Nephron (organoid): ENCODE measurements around the gene TEAD2.

ENCODE experiments used
- H3K27ac Mint-ChIP-seq, 3 experiments: 2 replicates each; pipeline ENCODE4 v1.8.0; 2020; ENCODE audit warnings: mixed read lengths in 3 of 3, mild to moderate bottlenecking in 2 of 3, moderate library complexity in 1 of 3
- H3K27me3 Mint-ChIP-seq: 2 replicates; pipeline ENCODE4 v1.8.0; 2021; ENCODE audit warnings: low read depth, mild to moderate bottlenecking, moderate library complexity, mixed read lengths
- H3K36me3 Mint-ChIP-seq: 2 replicates; pipeline ENCODE4 v1.8.0; 2020; ENCODE audit warnings: low read depth, mixed read lengths
- H3K4me1 Mint-ChIP-seq: 2 replicates; pipeline ENCODE4 v1.8.0; 2020; ENCODE audit warnings: mixed read lengths
- H3K4me3 Mint-ChIP-seq, 3 experiments: 2 replicates each; pipeline ENCODE4 v1.8.0; 2020; ENCODE audit warnings: mild to moderate bottlenecking in 3 of 3, mixed read lengths in 3 of 3, moderate library complexity in 2 of 3
- H3K9me3 Mint-ChIP-seq: 2 replicates; pipeline ENCODE4 v1.8.0; 2020; ENCODE audit warnings: mixed read lengths
- CTCF ChIP-seq, 3 experiments: fragments of 200-600 bp; sonication (generic); IDR thresholded peaks; one replicate each; pipeline ENCODE4 v1.5.0; 2021; ENCODE audit warnings: antibody characterized with exemption in 3 of 3; ENCODE audit not compliant: unreplicated experiment in 3 of 3

Gene TEAD2

GRCh38 chr19:49390131-49390928, 28.1 kb upstream of the TEAD2 start:
- Mint-ChIP-seq H3K27ac (no peak overlapping the region), H3K36me3 (no peaks in the 10 kb centered on the region), H3K27me3 (peaks cover 24% of the 10 kb centered on the region), H3K4me1 (peaks cover 6% of the 10 kb centered on the region), H3K9me3 (no peaks in the 10 kb centered on the region), H3K4me3 (no peak overlapping the region)
- no peak for TF ChIP-seq CTCF (IDR thresholded peaks at IDR 0.05; ENCODE audit: unreplicated experiment in 3 of 3)

GRCh38 chr19:49389406-49389805, 27.2 kb upstream of the TEAD2 start:
- H3K27ac Mint-ChIP-seq = no peak overlapping the region
- no peaks in the 10 kb centered on the region for H3K9me3 Mint-ChIP-seq
- no peak overlapping the region for H3K4me3 Mint-ChIP-seq
- no peak for TF ChIP-seq CTCF (IDR thresholded peaks at IDR 0.05; ENCODE audit: unreplicated experiment in 3 of 3)
- H3K27me3 Mint-ChIP-seq = peaks cover 28% of the 10 kb centered on the region
- H3K4me1 Mint-ChIP-seq = peaks cover 6% of the 10 kb centered on the region
- H3K36me3 Mint-ChIP-seq = no peaks in the 10 kb centered on the region

GRCh38 chr19:49387936-49388372, 25.7 kb upstream of the TEAD2 start, which contains the start of gene KASH5:
KASH5 (plus strand) TSS chr19:49388249; CDS start chr19:49390884, 2,635 bp downstream.
- TF ChIP-seq CTCF (IDR thresholded peaks at IDR 0.05; ENCODE audit: unreplicated experiment in 3 of 3) = no peak
- Mint-ChIP-seq H3K27me3 (peaks cover 19% of the 10 kb centered on the region), H3K4me3 (no peak within 1 kb of the TSS), H3K36me3 (no peaks in the 10 kb centered on the region), H3K4me1 (peaks cover 6% of the 10 kb centered on the region), H3K27ac (no peak within 1 kb of the TSS), H3K9me3 (peaks cover 5% of the 10 kb centered on the region)

GRCh38 chr19:49383599-49383998, 21.4 kb upstream of the TEAD2 start:
- peaks cover 3% of the 10 kb centered on the region for H3K36me3 Mint-ChIP-seq
- TF ChIP-seq CTCF (IDR thresholded peaks at IDR 0.05; ENCODE audit: unreplicated experiment in 3 of 3) = no peak
- peaks cover 2% of the 10 kb centered on the region for H3K4me1 Mint-ChIP-seq
- peaks cover 16% of the 10 kb centered on the region for H3K9me3 Mint-ChIP-seq
- no peak overlapping the region for H3K4me3 Mint-ChIP-seq
- peaks cover 4% of the 10 kb centered on the region for H3K27me3 Mint-ChIP-seq
- H3K27ac Mint-ChIP-seq = no peak overlapping the region

- TF ChIP-seq CTCF (IDR thresholded peaks at IDR 0.05; ENCODE audit: unreplicated experiment in 3 of 3) = no peak
- Mint-ChIP-seq H3K9me3 (peaks cover 16% of the 10 kb centered on the region), H3K4me3 (no peak overlapping the region), H3K27ac (no peak overlapping the region), H3K36me3 (peaks cover 3% of the 10 kb centered on the region), H3K27me3 (peaks cover 3% of the 10 kb centered on the region), H3K4me1 (peaks cover 4% of the 10 kb centered on the region)
These were observed 20.4 kb upstream of the TEAD2 start for GRCh38 chr19:49382639-49383038.

- Mint-ChIP-seq H3K9me3 (peaks cover 18% of the 10 kb centered on the region), H3K36me3 (peaks cover 3% of the 10 kb centered on the region), H3K4me1 (peaks cover 4% of the 10 kb centered on the region), H3K4me3 (no peak overlapping the region), H3K27me3 (peaks cover 14% of the 10 kb centered on the region), H3K27ac (no peak overlapping the region)
- no peak for TF ChIP-seq CTCF (IDR thresholded peaks at IDR 0.05; ENCODE audit: unreplicated experiment in 3 of 3)
These were observed 18.2 kb upstream of the TEAD2 start for GRCh38 chr19:49380391-49380790.
